MCF 10A (cell line): ENCODE data around the gene WIF1. TPM values are rescaled to one million over a fixed set of nuclear protein-coding genes. Genes with fewer than 3 reads are reported as not detected.

ENCODE experiments used
- BruUV-seq: library from RNA; stranded (reverse); fragments of 400-500 nt; replicated peaks from 2 replicates; lab custom pipeline; 2021; lab: Mats Ljungman, UMichigan
- CTCF ChIA-PET: fragments of 300-600 bp; sonication (Branson Sonifier 250); formaldehyde crosslinking; extraction: SDS; loops from one replicate; lab custom pipeline; 2021; ENCODE audit warnings: antibody characterized with exemption, inconsistent platforms; lab: Yijun Ruan, JAX
- POLR2A ChIA-PET: fragments of 300-600, 350-650 bp; sonication (Branson Sonifier 250); formaldehyde crosslinking; extraction: SDS; loops from one replicate; lab custom pipeline; 2020; ENCODE audit warnings: antibody characterized with exemption, inconsistent platforms; lab: Yijun Ruan, JAX
- DNase-seq: peaks from one replicate; pipeline ENCODE4 v3.0.0-alpha.2; 2018; ENCODE audit not compliant: unreplicated experiment
- H3K27ac Mint-ChIP-seq: one replicate; pipeline ENCODE4 v1.8.0; 2022; ENCODE audit warnings: mild to moderate bottlenecking, low read depth, mixed read lengths; ENCODE audit not compliant: unreplicated experiment
- H3K27me3 Mint-ChIP-seq: one replicate; pipeline ENCODE4 v1.8.0; 2022; ENCODE audit warnings: mixed read lengths; ENCODE audit not compliant: insufficient read depth, unreplicated experiment
- H3K36me3 Mint-ChIP-seq: one replicate; pipeline ENCODE4 v1.8.0; 2022; ENCODE audit warnings: mild to moderate bottlenecking, moderate library complexity, mixed read lengths; ENCODE audit not compliant: insufficient read depth, unreplicated experiment
- H3K4me1 Mint-ChIP-seq: one replicate; pipeline ENCODE4 v1.8.0; 2022; ENCODE audit warnings: mixed read lengths; ENCODE audit not compliant: insufficient read depth, unreplicated experiment
- H3K4me3 Mint-ChIP-seq: one replicate; pipeline ENCODE4 v1.8.0; 2022; ENCODE audit warnings: mild to moderate bottlenecking, moderate library complexity, mixed read lengths; ENCODE audit not compliant: unreplicated experiment
- H3K9me3 Mint-ChIP-seq: one replicate; pipeline ENCODE4 v1.8.0; 2022; ENCODE audit warnings: mixed read lengths; ENCODE audit not compliant: unreplicated experiment
- CTCF ChIP-seq: fragments of 200-600 bp; IDR thresholded peaks from one replicate; pipeline ENCODE4 v1.8.0; 2022; ENCODE audit warnings: antibody characterized with exemption, mild to moderate bottlenecking; ENCODE audit not compliant: unreplicated experiment
- intact Hi-C: fragments of 100-400 bp; cut with micrococcal nuclease; formaldehyde crosslinking; loops from 2 replicates; pipeline ENCODE4 v1.14.1; 2022
- total RNA-seq: library from RNA; stranded (reverse); gene quantifications from 2 replicates; pipeline ENCODE4 v1.2.3, GENCODE V29; 2022

The WIF1 gene
- total RNA-seq, 1 experiment from 2014 or later, result not detected

DNA sequence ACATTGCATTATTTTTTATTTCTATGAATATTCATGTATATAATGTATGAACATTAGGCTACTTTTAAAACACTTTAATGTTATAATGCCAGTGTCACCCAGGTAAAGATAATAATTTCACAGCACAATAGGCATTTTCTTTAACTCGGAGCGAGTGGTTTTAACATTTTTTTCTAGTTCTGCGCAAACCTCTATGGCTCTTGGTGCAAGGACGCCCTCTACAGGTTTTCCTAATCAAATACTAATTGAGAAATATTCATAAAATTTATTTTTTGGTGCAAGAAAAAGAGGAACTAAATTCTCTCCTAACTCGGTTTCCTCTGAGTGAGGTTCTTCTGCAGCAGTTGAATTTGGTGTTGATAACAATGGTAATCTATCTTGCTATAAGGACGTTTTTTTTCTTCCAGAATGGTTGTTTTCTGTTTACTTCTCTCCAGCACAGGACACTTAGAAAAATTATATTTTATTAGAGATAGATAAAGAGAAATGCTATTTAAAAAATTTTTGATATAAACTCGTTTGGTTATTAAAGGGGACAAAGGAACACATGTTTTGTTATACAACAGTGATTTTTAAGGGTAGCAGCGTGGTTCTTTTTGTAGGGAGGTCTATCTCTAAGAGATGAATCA, 2.4 kb upstream of the WIF1 start:
- no TSS peak for BruUV-seq
- H3K27me3 Mint-ChIP-seq, result peaks cover 49% of the 10 kb centered on the region
- no peaks in the 10 kb centered on the region for H3K4me1 Mint-ChIP-seq
- no peaks in the 10 kb centered on the region for H3K36me3 Mint-ChIP-seq
- H3K27ac Mint-ChIP-seq, result no peak overlapping the region
- POLR2A ChIA-PET, result interaction anchor here (0.6 to 0.7 kb wide), 2 partner anchors 237 to 238 kb away, joined by 3 read pairs; no protein-coding TSS in a partner anchor
- H3K9me3 Mint-ChIP-seq, result no peaks in the 10 kb centered on the region
- H3K4me3 Mint-ChIP-seq, result no peak overlapping the region
- TF ChIP-seq CTCF, result peak; percentile 77
- intact Hi-C loops, result loop anchor here (1.0 to 5.0 kb wide), 3 partner anchors 109 to 322 kb away; no protein-coding TSS in a partner anchor
- CTCF ChIA-PET, result interaction anchor here (0.6 to 6.9 kb wide), 24 partner anchors 12 to 1092 kb away, joined by 3 to 86 read pairs (median 4); no protein-coding TSS in a partner anchor
- DNase-seq, result peak; percentile 57

- no peaks in the 10 kb centered on the region for H3K9me3 Mint-ChIP-seq
- no peak overlapping the region for H3K4me3 Mint-ChIP-seq
- no peaks in the 10 kb centered on the region for H3K36me3 Mint-ChIP-seq
- BruUV-seq, result no TSS peak
- TF ChIP-seq CTCF, result no peak
- H3K27me3 Mint-ChIP-seq, result peaks cover 54% of the 10 kb centered on the region
- CTCF ChIA-PET, result interaction anchor here (0.6 to 6.9 kb wide), 19 partner anchors 11 to 771 kb away, joined by 3 to 86 read pairs (median 4); no protein-coding TSS in a partner anchor
- POLR2A ChIA-PET, result no interaction called here
- intact Hi-C loops, result loop anchor here (1.0 to 5.0 kb wide), 3 partner anchors 110 to 321 kb away; no protein-coding TSS in a partner anchor
- H3K27ac Mint-ChIP-seq, result no peak overlapping the region
- no peak for DNase-seq
- H3K4me1 Mint-ChIP-seq, result no peaks in the 10 kb centered on the region
Measured at GRCh38 chr12:65122703-65123102, 1.6 kb upstream of the WIF1 start.

GRCh38 chr12:65121956-65122469, 908 bp upstream of the WIF1 start:
- no peak overlapping the region for H3K27ac Mint-ChIP-seq
- no peak for DNase-seq
- H3K9me3 Mint-ChIP-seq, result no peaks in the 10 kb centered on the region
- no peak for TF ChIP-seq CTCF
- H3K4me3 Mint-ChIP-seq, result no peak overlapping the region
- H3K4me1 Mint-ChIP-seq, result no peaks in the 10 kb centered on the region
- peaks cover 61% of the 10 kb centered on the region for H3K27me3 Mint-ChIP-seq
- intact Hi-C loops, result loop anchor here (5.0 kb wide), 1 partner anchor 110 kb away; no protein-coding TSS in a partner anchor
- H3K36me3 Mint-ChIP-seq, result no peaks in the 10 kb centered on the region
- CTCF ChIA-PET, result interaction anchor here (0.7 to 6.9 kb wide), 7 partner anchors 12 to 316 kb away, joined by 3 to 86 read pairs (median 3); no protein-coding TSS in a partner anchor
- POLR2A ChIA-PET, result no interaction called here
- no TSS peak for BruUV-seq

DNA sequence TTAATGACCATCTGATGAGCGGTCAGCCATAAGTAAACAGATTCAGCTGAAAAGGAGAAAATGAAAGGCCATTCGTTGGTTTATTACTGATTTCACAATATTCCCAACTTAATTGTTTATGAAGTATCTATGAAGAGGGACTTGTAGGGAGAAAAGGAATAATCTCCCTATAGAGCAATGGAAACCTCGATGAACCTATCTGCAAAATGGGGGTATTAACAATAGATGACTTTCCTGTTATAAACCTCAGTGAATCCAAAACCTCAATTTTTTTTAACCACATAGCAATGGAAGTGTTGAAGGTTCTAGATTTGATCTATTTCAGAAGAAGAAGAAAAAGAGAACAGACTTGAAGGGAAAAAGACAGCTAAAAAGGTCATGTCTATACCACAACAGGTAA, 2.0 kb downstream of the WIF1 start:
- H3K4me3 Mint-ChIP-seq, result no peak overlapping the region
- H3K27ac Mint-ChIP-seq, result no peak overlapping the region
- no peaks in the 10 kb centered on the region for H3K4me1 Mint-ChIP-seq
- TF ChIP-seq CTCF, result no peak
- CTCF ChIA-PET, result interaction anchor here (1.1 kb wide), 1 partner anchor 224 kb away, joined by 4 read pairs; no protein-coding TSS in a partner anchor
- no TSS peak for BruUV-seq
- POLR2A ChIA-PET, result no interaction called here
- H3K27me3 Mint-ChIP-seq, result peaks cover 81% of the 10 kb centered on the region
- no peaks in the 10 kb centered on the region for H3K36me3 Mint-ChIP-seq
- intact Hi-C loops, result no loop called here
- no peak for DNase-seq
- no peaks in the 10 kb centered on the region for H3K9me3 Mint-ChIP-seq
